ENCODE measurements around the gene ANKRD29.

GRCh38 chr18:23565916-23566547 is 96.7 kb downstream of the ANKRD29 start:
- TF ChIP-seq CTCF (IDR thresholded peaks at IDR 0.05; ENCODE audit: insufficient read depth, low read length): no peak
- TF ChIP-seq POLR2AphosphoS5 (IDR thresholded peaks at IDR 0.05; ENCODE audit: low read depth): no peak
- TF ChIP-seq REST (IDR thresholded peaks at IDR 0.05; ENCODE audit: insufficient replicate concordance, low read depth): no peak
- no peak for TF ChIP-seq GABPA (IDR thresholded peaks at IDR 0.05; ENCODE audit: low read depth)

All from HL-60 (cell line).